ENCODE results near the gene PXT1.

PXT1 gene

GRCh38 chr6:36346486-36347273, 96.0 kb downstream of the PXT1 start:
- DNase-seq (ENCODE audit: low read depth in 2 of 2): no peak

DNA sequence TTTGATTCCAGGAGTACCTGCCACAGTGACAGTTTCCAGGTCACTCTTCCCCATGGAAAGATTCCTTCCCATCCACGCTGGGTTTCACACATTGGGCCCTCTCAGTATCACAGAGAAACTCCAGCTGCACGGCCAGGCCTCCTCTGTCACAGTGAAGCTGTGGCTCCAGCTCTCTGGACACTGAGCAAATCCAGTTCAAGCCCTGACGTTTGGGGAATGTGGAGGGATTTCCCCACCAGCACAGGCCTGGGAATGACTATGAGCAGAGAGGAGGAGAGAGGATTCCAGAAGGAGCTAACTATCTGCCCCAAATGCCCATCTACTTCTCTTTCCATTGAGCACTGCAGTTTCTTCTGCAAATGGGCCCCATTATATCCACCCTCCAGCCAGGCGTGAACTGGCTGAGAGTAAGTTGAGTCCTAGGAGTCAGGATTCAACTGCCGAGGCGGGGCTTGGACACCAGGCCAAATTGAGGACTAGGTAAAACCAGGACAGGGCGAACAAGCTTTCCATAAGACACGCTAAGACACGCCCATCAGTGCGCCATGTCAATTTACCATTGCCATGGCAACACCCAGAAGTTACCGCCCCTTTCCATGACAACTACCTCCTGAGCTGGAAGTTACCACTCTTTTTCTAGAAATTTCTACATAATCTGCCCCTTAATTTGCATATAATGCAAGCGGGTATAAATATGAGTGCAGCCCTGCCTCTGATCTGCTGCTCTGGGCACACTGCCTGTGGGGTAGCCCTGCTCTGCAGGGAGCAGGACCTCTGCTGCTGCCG, 96.8 kb downstream of the PXT1 start:
- DNase-seq (ENCODE audit: low read depth in 2 of 2): no peak

GRCh38 chr6:36343109-36343680, 99.5 kb downstream of the PXT1 start:
- DNase-seq (ENCODE audit: low read depth in 2 of 2): no peak

- peak; percentile 34 to 68 for DNase-seq (ENCODE audit: low read depth in 2 of 2)
These were observed 101.8 kb downstream of the PXT1 start for GRCh38 chr6:36340618-36341454.

Measured in stimulated activated CD4-positive, alpha-beta T cell treated with anti-CD3 and anti-CD28 coated beads, Interleukin-1b, Interleukin-23, amount 100 ng/mL, for 1 hour (primary cell).